ENCODE results near the gene MAML3. TPM values are rescaled to one million over a fixed set of nuclear protein-coding genes. Genes with fewer than 3 reads are reported as not detected.

Gene MAML3
- total and polyA plus RNA-seq, 2 of the 13 experiments (the other 11 are each of a cell fraction or from before 2014, with no cell fraction given) = 0.05 to 0.13 TPM

GRCh38 chr4:140149846-140150635 is 3.9 kb downstream of the MAML3 start (continued):
- no peak for TF ChIP-seq ETS1 (CRISPR knock-in tag; IDR thresholded peaks at IDR 0.05)
- TF ChIP-seq, protein P1, sequence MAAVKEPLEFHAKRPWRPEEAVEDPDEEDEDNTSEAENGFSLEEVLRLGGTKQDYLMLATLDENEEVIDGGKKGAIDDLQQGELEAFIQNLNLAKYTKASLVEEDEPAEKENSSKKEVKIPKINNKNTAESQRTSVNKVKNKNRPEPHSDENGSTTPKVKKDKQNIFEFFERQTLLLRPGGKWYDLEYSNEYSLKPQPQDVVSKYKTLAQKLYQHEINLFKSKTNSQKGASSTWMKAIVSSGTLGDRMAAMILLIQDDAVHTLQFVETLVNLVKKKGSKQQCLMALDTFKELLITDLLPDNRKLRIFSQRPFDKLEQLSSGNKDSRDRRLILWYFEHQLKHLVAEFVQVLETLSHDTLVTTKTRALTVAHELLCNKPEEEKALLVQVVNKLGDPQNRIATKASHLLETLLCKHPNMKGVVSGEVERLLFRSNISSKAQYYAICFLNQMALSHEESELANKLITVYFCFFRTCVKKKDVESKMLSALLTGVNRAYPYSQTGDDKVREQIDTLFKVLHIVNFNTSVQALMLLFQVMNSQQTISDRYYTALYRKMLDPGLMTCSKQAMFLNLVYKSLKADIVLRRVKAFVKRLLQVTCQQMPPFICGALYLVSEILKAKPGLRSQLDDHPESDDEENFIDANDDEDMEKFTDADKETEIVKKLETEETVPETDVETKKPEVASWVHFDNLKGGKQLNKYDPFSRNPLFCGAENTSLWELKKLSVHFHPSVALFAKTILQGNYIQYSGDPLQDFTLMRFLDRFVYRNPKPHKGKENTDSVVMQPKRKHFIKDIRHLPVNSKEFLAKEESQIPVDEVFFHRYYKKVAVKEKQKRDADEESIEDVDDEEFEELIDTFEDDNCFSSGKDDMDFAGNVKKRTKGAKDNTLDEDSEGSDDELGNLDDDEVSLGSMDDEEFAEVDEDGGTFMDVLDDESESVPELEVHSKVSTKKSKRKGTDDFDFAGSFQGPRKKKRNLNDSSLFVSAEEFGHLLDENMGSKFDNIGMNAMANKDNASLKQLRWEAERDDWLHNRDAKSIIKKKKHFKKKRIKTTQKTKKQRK (IDR thresholded peaks at IDR 0.05; ENCODE audit: low read length) = no peak
- TF ChIP-seq, protein P2, sequence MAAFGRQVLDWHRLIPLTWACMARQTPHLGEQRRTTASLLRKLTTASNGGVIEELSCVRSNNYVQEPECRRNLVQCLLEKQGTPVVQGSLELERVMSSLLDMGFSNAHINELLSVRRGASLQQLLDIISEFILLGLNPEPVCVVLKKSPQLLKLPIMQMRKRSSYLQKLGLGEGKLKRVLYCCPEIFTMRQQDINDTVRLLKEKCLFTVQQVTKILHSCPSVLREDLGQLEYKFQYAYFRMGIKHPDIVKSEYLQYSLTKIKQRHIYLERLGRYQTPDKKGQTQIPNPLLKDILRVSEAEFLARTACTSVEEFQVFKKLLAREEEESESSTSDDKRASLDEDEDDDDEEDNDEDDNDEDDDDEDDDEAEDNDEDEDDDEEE (CRISPR knock-in tag; IDR thresholded peaks at IDR 0.05) = no peak
- TF ChIP-seq MIXL1 (CRISPR knock-in tag; IDR thresholded peaks at IDR 0.05) = no peak

DNA sequence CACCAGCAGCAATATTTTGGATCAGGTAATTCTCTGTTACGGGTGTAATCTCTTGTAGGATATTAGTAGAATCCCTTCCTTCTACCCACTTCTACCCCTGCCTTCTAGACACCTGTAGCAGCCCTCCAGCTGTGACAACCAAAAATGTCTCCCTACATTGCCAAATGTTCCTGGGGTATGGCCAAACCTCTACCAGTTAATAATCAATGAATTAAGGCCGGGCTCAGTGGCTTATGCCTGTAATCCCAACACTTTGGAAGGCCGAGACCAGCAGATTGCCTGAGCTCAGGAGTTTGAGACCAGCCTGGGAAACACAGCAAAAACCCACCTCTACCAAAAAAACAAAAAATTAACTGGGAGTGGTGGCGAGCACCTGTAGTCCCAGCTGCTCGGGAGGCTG is 9.9 kb downstream of the MAML3 start:
- Histone ChIP-seq H3K9ac (ENCODE audit: insufficient read depth, low read depth, low read length) (no peak overlapping the region), H3K9me3 (ENCODE audit: low read length) (no peaks in the 10 kb centered on the region), H3K79me2 (ENCODE audit: insufficient read depth, low read length) (no peaks in the 10 kb centered on the region), H3K4me1 (ENCODE audit: insufficient read depth, low read length) (no peaks in the 10 kb centered on the region), H3K4me2 (ENCODE audit: low read depth, low read length) (no peak overlapping the region), H3K4me3 (replicated peaks in 1 of 3; ENCODE audit: insufficient read depth in 1 of 3, low read depth in 2 of 3, low read length in 3 of 3) (no peak overlapping the region), H4K20me1 (ENCODE audit: insufficient read depth, low read length) (no peaks in the 10 kb centered on the region), H2AFZ (ENCODE audit: low read length) (no peak overlapping the region), H3K36me3 (replicated peaks in 1 of 2; ENCODE audit: control insufficient read depth in 1 of 2, insufficient read depth in 2 of 2, low read length in 2 of 2) (no peaks in the 10 kb centered on the region), H3K27ac (ENCODE audit: extremely low read length, insufficient read depth, low read length) (no peak overlapping the region), H3K27me3 (ENCODE audit: control insufficient read depth in 1 of 2, insufficient read depth in 2 of 2, low read length in 2 of 2) (peaks cover 0 to under 1% of the 10 kb centered on the region in 2 experiments; a peak in 2 of 5 replicates)
- no peak for ATAC-seq
- no peak for DNase-seq (ENCODE audit: low spot score)
- FAIRE-seq = no peak
- POLR2A ChIA-PET = no interaction called here
- in situ Hi-C loops (cut with HindIII; ENCODE audit: extremely low pct_ligation_motif_present, low pct_unique_long_range_greater_than_20kb) (no loop called here), intact Hi-C loops (cut with micrococcal nuclease; ENCODE audit: unreplicated experiment) (no loop called here)
- WGBS (ENCODE audit: low lambda C conversion rate) = 26% methylated on average over 5 of the region's 5 CpGs
- no TSS peak for BruUV-seq (replicated peaks)
- CTCF ChIA-PET (ENCODE audit: low intra/inter-chr PET ratio, low total read pairs) = no interaction called here
- TF ChIP-seq CBX1 (IDR thresholded peaks at IDR 0.05; ENCODE audit: low read depth) (no peak), ZNF143 (CRISPR knock-in tag; IDR thresholded peaks at IDR 0.05) (no peak), JDP2 (CRISPR knock-in tag; IDR thresholded peaks at IDR 0.05; ENCODE audit: borderline replicate concordance) (no peak), REL (CRISPR knock-in tag; conservative IDR thresholded peaks at IDR 0.05) (no peak), KLF6 (CRISPR knock-in tag; IDR thresholded peaks at IDR 0.05) (no peak)
- TF ChIP-seq, protein P3, sequence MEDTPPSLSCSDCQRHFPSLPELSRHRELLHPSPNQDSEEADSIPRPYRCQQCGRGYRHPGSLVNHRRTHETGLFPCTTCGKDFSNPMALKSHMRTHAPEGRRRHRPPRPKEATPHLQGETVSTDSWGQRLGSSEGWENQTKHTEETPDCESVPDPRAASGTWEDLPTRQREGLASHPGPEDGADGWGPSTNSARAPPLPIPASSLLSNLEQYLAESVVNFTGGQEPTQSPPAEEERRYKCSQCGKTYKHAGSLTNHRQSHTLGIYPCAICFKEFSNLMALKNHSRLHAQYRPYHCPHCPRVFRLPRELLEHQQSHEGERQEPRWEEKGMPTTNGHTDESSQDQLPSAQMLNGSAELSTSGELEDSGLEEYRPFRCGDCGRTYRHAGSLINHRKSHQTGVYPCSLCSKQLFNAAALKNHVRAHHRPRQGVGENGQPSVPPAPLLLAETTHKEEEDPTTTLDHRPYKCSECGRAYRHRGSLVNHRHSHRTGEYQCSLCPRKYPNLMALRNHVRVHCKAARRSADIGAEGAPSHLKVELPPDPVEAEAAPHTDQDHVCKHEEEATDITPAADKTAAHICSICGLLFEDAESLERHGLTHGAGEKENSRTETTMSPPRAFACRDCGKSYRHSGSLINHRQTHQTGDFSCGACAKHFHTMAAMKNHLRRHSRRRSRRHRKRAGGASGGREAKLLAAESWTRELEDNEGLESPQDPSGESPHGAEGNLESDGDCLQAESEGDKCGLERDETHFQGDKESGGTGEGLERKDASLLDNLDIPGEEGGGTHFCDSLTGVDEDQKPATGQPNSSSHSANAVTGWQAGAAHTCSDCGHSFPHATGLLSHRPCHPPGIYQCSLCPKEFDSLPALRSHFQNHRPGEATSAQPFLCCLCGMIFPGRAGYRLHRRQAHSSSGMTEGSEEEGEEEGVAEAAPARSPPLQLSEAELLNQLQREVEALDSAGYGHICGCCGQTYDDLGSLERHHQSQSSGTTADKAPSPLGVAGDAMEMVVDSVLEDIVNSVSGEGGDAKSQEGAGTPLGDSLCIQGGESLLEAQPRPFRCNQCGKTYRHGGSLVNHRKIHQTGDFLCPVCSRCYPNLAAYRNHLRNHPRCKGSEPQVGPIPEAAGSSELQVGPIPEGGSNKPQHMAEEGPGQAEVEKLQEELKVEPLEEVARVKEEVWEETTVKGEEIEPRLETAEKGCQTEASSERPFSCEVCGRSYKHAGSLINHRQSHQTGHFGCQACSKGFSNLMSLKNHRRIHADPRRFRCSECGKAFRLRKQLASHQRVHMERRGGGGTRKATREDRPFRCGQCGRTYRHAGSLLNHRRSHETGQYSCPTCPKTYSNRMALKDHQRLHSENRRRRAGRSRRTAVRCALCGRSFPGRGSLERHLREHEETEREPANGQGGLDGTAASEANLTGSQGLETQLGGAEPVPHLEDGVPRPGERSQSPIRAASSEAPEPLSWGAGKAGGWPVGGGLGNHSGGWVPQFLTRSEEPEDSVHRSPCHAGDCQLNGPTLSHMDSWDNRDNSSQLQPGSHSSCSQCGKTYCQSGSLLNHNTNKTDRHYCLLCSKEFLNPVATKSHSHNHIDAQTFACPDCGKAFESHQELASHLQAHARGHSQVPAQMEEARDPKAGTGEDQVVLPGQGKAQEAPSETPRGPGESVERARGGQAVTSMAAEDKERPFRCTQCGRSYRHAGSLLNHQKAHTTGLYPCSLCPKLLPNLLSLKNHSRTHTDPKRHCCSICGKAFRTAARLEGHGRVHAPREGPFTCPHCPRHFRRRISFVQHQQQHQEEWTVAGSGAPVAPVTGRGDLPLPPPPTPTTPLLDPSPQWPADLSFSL (CRISPR knock-in tag; IDR thresholded peaks at IDR 0.05) = no peak

All from HepG2 (cell line).